Measurements from ENCODE around the gene TGFBR3L.

DNA sequence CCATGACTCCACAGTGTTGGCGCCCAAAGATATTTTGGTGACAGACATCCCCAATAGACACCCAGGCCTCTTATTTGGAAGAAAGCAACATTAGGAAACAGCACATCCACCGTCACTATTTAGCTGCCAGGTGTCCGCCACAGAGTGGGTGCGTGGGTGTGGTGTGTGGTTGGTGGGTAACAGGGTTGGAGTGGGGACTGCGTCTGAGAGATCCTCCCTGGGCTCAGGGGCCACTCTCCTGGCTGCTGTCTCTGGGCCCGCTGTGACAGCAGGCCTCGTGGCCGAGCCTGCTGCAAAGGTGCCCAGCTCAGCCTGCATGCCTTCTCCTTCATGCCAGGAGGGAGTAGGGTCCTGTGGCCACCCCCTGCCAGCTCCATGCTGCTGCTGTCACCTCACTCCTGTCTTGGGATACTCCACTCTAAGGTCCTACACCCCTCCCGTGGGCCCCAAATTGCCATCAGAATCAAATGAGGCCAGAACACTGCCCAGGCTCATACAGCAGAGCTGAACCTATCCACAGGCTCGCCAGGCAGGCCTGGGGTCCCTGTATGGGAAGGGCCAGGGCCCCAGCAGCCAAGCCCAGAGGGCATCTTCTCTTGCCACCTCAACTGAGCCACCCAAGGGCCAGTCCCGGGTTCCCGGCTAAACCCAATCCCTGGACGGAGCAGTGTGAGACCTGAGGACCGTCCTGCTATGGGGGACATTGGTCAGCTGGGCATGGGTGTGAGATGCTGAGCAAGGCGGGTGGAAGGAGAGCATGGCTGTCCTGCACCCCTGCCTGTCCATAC, 53.6 kb downstream of the TGFBR3L start:
- TF ChIP-seq, protein P1, sequence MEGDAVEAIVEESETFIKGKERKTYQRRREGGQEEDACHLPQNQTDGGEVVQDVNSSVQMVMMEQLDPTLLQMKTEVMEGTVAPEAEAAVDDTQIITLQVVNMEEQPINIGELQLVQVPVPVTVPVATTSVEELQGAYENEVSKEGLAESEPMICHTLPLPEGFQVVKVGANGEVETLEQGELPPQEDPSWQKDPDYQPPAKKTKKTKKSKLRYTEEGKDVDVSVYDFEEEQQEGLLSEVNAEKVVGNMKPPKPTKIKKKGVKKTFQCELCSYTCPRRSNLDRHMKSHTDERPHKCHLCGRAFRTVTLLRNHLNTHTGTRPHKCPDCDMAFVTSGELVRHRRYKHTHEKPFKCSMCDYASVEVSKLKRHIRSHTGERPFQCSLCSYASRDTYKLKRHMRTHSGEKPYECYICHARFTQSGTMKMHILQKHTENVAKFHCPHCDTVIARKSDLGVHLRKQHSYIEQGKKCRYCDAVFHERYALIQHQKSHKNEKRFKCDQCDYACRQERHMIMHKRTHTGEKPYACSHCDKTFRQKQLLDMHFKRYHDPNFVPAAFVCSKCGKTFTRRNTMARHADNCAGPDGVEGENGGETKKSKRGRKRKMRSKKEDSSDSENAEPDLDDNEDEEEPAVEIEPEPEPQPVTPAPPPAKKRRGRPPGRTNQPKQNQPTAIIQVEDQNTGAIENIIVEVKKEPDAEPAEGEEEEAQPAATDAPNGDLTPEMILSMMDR (IDR thresholded peaks at IDR 0.05), result no peak
- TF ChIP-seq POLR2A (IDR thresholded peaks at IDR 0.05) (no peak), EP300 (IDR thresholded peaks at IDR 0.05) (no peak)

All from ovary (tissue), 3 donors.